Measurements from ENCODE around the gene TMED10. TPM values are rescaled to one million over a fixed set of nuclear protein-coding genes. Genes with fewer than 3 reads are reported as not detected.

TMED10 gene
- total and polyA plus RNA-seq, 2 of the 13 experiments (the other 11 are each of a cell fraction or from before 2014, with no cell fraction given), result 311 to 377 TPM

DNA sequence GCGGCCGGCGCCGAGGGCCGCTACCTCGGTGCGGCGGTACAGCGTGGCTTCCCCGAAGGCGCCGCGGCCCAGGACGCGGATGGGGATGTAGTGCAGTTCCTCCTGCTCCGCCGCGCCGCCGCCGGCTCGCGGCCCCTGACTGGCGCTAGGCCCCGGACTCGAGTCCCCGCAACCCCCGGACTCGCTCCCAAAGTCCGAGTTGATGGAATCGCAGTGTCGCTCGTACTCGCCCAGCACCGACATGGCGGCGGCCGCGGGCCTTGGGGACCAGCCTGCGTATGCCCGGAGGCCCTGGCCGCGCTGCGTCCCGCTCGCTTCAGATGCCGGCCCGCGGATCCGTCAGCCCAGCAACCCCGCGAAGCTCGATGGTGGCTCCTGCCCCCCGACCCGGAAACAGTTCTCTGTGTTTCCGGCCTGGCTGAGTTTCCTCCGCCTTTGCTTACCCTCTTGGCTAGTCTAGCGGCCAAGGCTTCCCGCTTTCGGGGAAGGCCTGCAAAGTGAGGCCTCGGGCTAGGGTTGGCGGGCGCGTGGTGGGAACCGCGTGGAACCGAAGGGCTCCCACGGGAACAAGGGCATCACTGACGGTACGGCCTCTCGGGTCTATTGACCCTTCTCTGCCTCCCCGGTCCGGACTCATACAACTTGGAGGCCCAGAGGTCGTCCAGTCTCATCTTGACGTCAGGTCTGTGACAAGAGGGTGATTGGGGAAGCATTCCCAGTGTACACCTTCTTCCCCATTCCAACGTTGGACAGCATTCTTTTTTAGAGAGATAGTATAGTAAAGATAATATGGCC lies 49.5 kb downstream of the TMED10 start, which contains the start of gene NEK9 (continued):
- TF ChIP-seq, protein P1, sequence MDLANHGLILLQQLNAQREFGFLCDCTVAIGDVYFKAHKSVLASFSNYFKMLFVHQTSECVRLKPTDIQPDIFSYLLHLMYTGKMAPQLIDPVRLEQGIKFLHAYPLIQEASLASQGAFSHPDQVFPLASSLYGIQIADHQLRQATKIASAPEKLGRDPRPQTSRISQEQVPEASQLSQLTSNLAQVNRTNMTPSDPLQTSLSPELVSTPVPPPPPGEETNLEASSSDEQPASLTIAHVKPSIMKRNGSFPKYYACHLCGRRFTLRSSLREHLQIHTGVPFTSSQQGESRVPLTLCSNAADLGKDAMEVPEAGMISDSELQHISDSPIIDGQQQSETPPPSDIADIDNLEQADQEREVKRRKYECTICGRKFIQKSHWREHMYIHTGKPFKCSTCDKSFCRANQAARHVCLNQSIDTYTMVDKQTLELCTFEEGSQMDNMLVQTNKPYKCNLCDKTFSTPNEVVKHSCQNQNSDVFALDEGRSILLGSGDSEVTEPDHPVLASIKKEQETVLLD (CRISPR knock-in tag; IDR thresholded peaks at IDR 0.05; ENCODE audit: low read depth), result peak; percentile 55; the same call in 1 of the 2 replicates
- peak; percentile 62; the same call in 1 of the 2 replicates for TF ChIP-seq GFI1 (CRISPR knock-in tag; IDR thresholded peaks at IDR 0.05; ENCODE audit: borderline replicate concordance)
- peak; percentile 27; the same call in 1 of the 2 replicates for TF ChIP-seq GATAD2A (CRISPR knock-in tag; IDR thresholded peaks at IDR 0.05)
- peak; percentile 90; the same call in 1 of the 2 replicates for TF ChIP-seq ZSCAN9 (CRISPR knock-in tag; IDR thresholded peaks at IDR 0.05; ENCODE audit: borderline replicate concordance)
- TF ChIP-seq, protein P2, sequence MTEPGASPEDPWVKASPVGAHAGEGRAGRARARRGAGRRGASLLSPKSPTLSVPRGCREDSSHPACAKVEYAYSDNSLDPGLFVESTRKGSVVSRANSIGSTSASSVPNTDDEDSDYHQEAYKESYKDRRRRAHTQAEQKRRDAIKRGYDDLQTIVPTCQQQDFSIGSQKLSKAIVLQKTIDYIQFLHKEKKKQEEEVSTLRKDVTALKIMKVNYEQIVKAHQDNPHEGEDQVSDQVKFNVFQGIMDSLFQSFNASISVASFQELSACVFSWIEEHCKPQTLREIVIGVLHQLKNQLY (CRISPR knock-in tag; IDR thresholded peaks at IDR 0.05), result 0 out of 2 replicates have a peak, but pooled peaks have one; percentile 34
- no peak; the same call in 1 of the 2 replicates for TF ChIP-seq RCOR2 (CRISPR knock-in tag; IDR thresholded peaks at IDR 0.05)
- TF ChIP-seq ZFP1 (CRISPR knock-in tag; IDR thresholded peaks at IDR 0.05), result 0 out of 2 replicates have a peak, but pooled peaks have one; percentile 31
- peak; percentile 94 for TF ChIP-seq AGO2 (optimal IDR thresholded peaks at IDR 0.05; ENCODE audit: low read depth, low read length)
- no peak for TF ChIP-seq RORA (CRISPR knock-in tag; IDR thresholded peaks at IDR 0.05)
- TF ChIP-seq, protein P3, sequence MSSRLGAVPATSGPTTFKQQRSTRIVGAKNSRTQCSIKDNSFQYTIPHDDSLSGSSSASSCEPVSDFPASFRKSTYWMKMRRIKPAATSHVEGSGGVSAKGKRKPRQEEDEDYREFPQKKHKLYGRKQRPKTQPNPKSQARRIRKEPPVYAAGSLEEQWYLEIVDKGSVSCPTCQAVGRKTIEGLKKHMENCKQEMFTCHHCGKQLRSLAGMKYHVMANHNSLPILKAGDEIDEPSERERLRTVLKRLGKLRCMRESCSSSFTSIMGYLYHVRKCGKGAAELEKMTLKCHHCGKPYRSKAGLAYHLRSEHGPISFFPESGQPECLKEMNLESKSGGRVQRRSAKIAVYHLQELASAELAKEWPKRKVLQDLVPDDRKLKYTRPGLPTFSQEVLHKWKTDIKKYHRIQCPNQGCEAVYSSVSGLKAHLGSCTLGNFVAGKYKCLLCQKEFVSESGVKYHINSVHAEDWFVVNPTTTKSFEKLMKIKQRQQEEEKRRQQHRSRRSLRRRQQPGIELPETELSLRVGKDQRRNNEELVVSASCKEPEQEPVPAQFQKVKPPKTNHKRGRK (CRISPR knock-in tag; IDR thresholded peaks at IDR 0.05), result no peak
- peak; percentile 30; the same call in 1 of the 2 replicates for TF ChIP-seq NCOA2 (CRISPR knock-in tag; IDR thresholded peaks at IDR 0.05)
- peak; percentile 73 for TF ChIP-seq HOXD1 (CRISPR knock-in tag; IDR thresholded peaks at IDR 0.05)
- TF ChIP-seq, protein P4, sequence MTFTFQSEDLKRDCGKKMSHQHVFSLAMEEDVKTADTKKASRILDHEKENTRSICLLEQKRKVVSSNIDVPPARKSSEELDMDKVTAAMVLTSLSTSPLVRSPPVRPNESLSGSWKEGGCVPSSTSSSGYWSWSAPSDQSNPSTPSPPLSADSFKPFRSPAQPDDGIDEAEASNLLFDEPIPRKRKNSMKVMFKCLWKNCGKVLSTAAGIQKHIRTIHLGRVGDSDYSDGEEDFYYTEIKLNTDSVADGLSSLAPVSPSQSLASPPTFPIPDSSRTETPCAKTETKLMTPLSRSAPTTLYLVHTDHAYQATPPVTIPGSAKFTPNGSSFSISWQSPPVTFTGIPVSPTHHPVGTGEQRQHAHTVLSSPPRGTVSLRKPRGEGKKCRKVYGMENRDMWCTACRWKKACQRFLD (CRISPR knock-in tag; IDR thresholded peaks at IDR 0.05; ENCODE audit: borderline replicate concordance), result peak; percentile 68; the same call in 1 of the 2 replicates
- TF ChIP-seq PAX8 (CRISPR knock-in tag; IDR thresholded peaks at IDR 0.05; ENCODE audit: borderline replicate concordance), result peak; percentile 92; the same call in 1 of the 2 replicates
- TF ChIP-seq, protein P5, sequence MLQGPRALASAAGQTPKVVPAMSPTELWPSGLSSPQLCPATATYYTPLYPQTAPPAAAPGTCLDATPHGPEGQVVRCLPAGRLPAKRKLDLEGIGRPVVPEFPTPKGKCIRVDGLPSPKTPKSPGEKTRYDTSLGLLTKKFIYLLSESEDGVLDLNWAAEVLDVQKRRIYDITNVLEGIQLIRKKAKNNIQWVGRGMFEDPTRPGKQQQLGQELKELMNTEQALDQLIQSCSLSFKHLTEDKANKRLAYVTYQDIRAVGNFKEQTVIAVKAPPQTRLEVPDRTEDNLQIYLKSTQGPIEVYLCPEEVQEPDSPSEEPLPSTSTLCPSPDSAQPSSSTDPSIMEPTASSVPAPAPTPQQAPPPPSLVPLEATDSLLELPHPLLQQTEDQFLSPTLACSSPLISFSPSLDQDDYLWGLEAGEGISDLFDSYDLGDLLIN (CRISPR knock-in tag; IDR thresholded peaks at IDR 0.05; ENCODE audit: borderline replicate concordance), result no peak
- no peak for TF ChIP-seq NBN (conservative IDR thresholded peaks at IDR 0.05)
- no peak for TF ChIP-seq REXO4 (CRISPR knock-in tag; IDR thresholded peaks at IDR 0.05; ENCODE audit: borderline replicate concordance)
- TF ChIP-seq, protein P6, sequence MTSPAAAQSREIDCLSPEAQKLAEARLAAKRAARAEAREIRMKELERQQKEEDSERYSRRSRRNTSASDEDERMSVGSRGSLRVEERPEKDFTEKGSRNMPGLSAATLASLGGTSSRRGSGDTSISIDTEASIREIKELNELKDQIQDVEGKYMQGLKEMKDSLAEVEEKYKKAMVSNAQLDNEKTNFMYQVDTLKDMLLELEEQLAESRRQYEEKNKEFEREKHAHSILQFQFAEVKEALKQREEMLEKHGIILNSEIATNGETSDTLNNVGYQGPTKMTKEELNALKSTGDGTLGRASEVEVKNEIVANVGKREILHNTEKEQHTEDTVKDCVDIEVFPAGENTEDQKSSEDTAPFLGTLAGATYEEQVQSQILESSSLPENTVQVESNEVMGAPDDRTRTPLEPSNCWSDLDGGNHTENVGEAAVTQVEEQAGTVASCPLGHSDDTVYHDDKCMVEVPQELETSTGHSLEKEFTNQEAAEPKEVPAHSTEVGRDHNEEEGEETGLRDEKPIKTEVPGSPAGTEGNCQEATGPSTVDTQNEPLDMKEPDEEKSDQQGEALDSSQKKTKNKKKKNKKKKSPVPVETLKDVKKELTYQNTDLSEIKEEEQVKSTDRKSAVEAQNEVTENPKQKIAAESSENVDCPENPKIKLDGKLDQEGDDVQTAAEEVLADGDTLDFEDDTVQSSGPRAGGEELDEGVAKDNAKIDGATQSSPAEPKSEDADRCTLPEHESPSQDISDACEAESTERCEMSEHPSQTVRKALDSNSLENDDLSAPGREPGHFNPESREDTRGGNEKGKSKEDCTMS (CRISPR knock-in tag; conservative IDR thresholded peaks at IDR 0.05), result no peak
- TF ChIP-seq ZNF766 (CRISPR knock-in tag; IDR thresholded peaks at IDR 0.05; ENCODE audit: borderline replicate concordance), result peak; percentile 76
